ENCODE data around the gene SKOR2.
"Not testable (repeated sequence)": the region's sequence is repeated elsewhere in the genome, so short reads cannot be mapped to it uniquely, and the experiment has no call there.

SKOR2 gene

DNA sequence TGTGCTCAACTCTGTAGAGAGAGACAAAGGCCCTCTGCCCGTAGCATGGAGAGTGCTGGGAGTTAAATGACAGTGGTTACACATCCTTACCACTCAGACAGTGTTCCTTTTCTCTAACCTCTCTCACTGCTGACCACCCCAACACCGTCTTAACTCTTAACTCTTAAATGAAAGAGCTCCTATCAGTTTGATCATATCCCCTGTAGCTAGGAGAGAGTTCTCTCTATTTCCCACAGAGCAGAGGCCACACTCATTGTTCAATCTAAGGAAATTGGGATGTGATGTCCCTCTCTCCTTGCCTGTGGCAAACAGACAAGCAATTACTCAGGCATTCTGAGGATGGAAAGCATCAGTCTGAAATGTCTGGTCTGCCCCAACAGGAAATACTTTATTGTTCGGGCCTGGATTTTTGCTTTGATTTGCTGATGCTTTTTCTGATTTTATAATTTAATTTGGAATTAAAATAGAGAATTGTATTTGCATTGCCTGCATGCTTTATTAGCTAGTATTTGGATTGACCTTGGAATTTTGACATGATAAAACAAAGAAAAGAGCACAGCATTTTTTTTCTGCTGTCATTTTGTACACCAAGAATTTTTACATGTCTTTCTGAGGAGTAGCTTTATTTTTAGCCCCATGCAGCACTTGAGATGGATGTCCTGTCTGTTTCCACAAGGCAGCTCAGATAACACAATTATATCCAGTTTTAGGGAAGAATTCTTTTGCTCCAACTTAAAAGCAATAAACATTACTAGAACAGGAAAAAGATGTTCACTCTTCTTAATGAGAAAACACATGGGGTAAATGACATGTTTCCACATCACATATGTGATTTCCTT, 47.6 kb downstream of the SKOR2 start:
- no peak overlapping the region for H3K4me3 Mint-ChIP-seq
- H3K27me3 Mint-ChIP-seq (ENCODE audit: low read depth) = peaks cover 23% of the 10 kb centered on the region
- no peaks in the 10 kb centered on the region for H3K9me3 Mint-ChIP-seq
- no peak for DNase-seq (ENCODE audit: low spot score)
- H3K36me3 Mint-ChIP-seq (ENCODE audit: low read depth) = no peaks in the 10 kb centered on the region
- no peak overlapping the region for H3K27ac Mint-ChIP-seq
- peaks cover 4% of the 10 kb centered on the region for H3K4me1 Mint-ChIP-seq (ENCODE audit: low read depth)

DNA sequence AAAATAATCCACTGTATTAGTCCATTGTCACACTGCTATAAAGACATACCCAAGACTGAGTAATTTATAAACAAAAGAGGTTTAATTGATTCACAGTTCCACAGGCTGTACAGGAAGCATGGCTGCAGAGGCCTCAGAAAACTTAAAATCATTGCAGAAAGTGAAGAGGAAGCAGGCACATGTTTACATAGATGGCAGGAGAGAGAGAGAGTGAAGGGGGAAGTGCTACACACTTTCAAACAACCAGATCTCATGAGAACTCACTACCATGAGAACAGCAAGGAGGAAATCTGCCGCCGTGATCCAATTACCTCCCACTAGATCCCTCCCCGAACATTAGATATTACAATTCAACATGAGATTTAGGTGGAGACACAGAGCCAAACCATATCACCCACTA, 55.5 kb downstream of the SKOR2 start:
- peaks cover 27% of the 10 kb centered on the region for H3K27me3 Mint-ChIP-seq (ENCODE audit: low read depth)
- not testable (repeated sequence) for H3K27ac Mint-ChIP-seq; H3K9me3 Mint-ChIP-seq; DNase-seq (ENCODE audit: low spot score); H3K4me3 Mint-ChIP-seq; H3K4me1 Mint-ChIP-seq (ENCODE audit: low read depth); H3K36me3 Mint-ChIP-seq (ENCODE audit: low read depth)

- Mint-ChIP-seq H3K4me1 (ENCODE audit: low read depth) (no peaks in the 10 kb centered on the region), H3K27me3 (ENCODE audit: low read depth) (peaks cover 13% of the 10 kb centered on the region), H3K9me3 (no peaks in the 10 kb centered on the region), H3K4me3 (no peak overlapping the region), H3K36me3 (ENCODE audit: low read depth) (no peaks in the 10 kb centered on the region), H3K27ac (no peak overlapping the region)
- DNase-seq (ENCODE audit: low spot score) = no peak
Measured at GRCh38 chr18:47191961-47192360, 59.5 kb downstream of the SKOR2 start.

DNA sequence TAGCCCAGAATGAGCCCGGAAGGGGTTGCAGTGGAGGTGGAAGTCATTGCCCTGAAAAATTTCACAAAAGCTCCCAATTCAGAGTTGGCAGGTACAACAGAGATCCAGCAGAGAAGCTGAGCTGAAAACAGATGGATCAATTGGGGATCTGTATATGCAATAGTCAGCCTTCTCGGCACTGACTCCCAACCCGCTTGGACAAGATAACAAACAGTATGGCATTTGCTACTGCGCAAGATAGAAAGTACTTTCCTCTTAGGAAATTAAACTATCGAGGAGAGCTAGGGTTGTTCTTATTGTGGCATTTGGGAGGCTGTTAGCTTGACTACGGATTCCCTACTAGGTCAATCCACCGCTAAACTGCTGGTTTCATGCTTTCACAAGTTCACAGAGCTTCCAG, 63.7 kb downstream of the SKOR2 start:
- Mint-ChIP-seq H3K27ac (no peak overlapping the region), H3K4me1 (ENCODE audit: low read depth) (no peaks in the 10 kb centered on the region), H3K36me3 (ENCODE audit: low read depth) (no peaks in the 10 kb centered on the region), H3K4me3 (no peak overlapping the region), H3K27me3 (ENCODE audit: low read depth) (peaks cover 9% of the 10 kb centered on the region), H3K9me3 (peaks cover 23% of the 10 kb centered on the region)
- DNase-seq (ENCODE audit: low spot score) = no peak

DNA sequence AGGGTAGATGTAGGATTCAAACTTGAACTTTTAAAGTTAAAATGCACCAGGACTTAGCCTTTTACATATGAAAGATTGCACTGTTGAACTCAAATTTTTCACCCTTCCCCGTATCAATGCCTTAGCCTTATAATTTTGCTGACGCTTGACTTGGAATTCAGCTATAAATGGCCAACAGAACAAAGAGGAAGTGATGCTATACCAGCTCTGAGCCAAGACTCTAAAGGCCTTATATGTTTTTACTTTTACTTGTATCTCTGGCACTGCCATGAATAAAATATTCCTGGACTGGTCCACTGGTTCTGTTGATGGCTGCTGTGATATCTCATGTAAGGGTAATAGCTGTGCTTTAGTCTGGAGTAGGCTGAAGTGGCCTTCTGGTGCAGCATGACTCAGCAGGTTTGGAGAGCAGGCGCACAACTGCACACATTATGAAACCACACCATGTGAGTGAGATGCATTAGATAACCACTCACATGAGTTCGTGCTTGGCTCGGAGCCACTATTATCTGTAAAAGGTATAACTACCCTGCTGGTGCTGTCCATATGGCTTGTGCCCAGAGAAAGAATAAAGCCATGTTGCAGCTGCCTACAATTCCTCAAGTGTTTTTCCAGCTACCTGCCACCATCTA, 66.9 kb downstream of the SKOR2 start:
- no peak for DNase-seq (ENCODE audit: low spot score)
- H3K27me3 Mint-ChIP-seq (ENCODE audit: low read depth) = peaks cover 4% of the 10 kb centered on the region
- H3K4me1 Mint-ChIP-seq (ENCODE audit: low read depth) = no peaks in the 10 kb centered on the region
- H3K27ac Mint-ChIP-seq = no peak overlapping the region
- no peak overlapping the region for H3K4me3 Mint-ChIP-seq
- H3K36me3 Mint-ChIP-seq (ENCODE audit: low read depth) = no peaks in the 10 kb centered on the region
- H3K9me3 Mint-ChIP-seq = peaks cover 23% of the 10 kb centered on the region

DNA sequence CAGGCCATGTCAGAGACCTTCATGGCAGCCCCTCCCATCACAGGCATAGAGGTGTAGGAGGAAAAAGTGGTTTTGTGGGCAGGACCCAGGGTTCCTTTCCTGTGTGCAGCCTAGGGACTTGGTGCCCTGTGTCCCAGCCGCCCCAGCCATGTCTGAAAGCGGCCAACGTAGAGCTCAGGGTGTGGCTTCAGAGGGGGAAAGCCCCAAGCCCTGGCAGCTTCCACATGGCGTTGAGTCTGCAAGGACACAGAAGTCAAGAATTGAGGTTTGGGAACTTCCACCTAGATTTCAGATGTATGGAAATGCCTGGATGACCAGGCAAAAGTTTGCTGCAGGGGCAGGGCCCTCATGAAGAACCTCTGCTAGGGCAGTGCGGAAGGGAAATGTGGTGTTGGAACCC, 69.3 kb downstream of the SKOR2 start:
- not testable (repeated sequence) for H3K27ac Mint-ChIP-seq; H3K4me3 Mint-ChIP-seq; H3K4me1 Mint-ChIP-seq (ENCODE audit: low read depth); H3K36me3 Mint-ChIP-seq (ENCODE audit: low read depth); H3K27me3 Mint-ChIP-seq (ENCODE audit: low read depth); DNase-seq (ENCODE audit: low spot score)
- peaks cover 23% of the 10 kb centered on the region for H3K9me3 Mint-ChIP-seq

- no peak overlapping the region for H3K4me3 Mint-ChIP-seq
- no peaks in the 10 kb centered on the region for H3K4me1 Mint-ChIP-seq (ENCODE audit: low read depth)
- no peak overlapping the region for H3K27ac Mint-ChIP-seq
- H3K36me3 Mint-ChIP-seq (ENCODE audit: low read depth) = no peaks in the 10 kb centered on the region
- peaks cover 19% of the 10 kb centered on the region for H3K9me3 Mint-ChIP-seq
- H3K27me3 Mint-ChIP-seq (ENCODE audit: low read depth) = no peaks in the 10 kb centered on the region
- DNase-seq (ENCODE audit: low spot score) = no peak
Measured at GRCh38 chr18:47180765-47181164, 70.7 kb downstream of the SKOR2 start.

DNA sequence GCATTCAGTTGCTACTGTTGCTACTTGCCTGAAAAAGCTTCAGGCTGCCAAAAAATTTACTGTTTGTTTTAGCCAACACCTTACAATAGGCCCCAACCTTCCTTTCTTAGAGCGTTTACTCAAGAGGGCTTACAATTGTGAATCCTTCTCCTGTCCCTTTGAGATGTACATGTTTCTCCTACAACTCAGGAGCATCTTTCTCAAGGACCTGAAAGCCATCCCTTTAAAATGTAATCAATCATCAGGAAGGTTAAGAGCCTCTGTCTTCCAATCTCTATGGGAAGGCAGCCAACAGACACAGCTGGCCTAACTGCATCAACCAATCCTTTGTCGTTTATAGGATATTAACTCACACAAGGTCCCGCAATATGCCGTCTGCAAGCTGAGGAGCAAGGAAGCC, 71.9 kb downstream of the SKOR2 start:
- DNase-seq (ENCODE audit: low spot score) = no peak
- Mint-ChIP-seq H3K4me1 (ENCODE audit: low read depth) (no peaks in the 10 kb centered on the region), H3K27me3 (ENCODE audit: low read depth) (no peaks in the 10 kb centered on the region), H3K9me3 (peaks cover 7% of the 10 kb centered on the region), H3K36me3 (ENCODE audit: low read depth) (peaks cover 1% of the 10 kb centered on the region), H3K4me3 (no peak overlapping the region), H3K27ac (no peak overlapping the region)

- H3K36me3 Mint-ChIP-seq (ENCODE audit: low read depth) = peaks cover 1% of the 10 kb centered on the region
- peaks cover 2% of the 10 kb centered on the region for H3K4me1 Mint-ChIP-seq (ENCODE audit: low read depth)
- H3K9me3 Mint-ChIP-seq = no peaks in the 10 kb centered on the region
- H3K4me3 Mint-ChIP-seq = peak within 1 kb of the TSS; percentile 7
- H3K27me3 Mint-ChIP-seq (ENCODE audit: low read depth) = no peaks in the 10 kb centered on the region
- peak within 1 kb of the TSS; percentile 39 for H3K27ac Mint-ChIP-seq
- DNase-seq (ENCODE audit: low spot score) = peak; percentile 85
Measured at GRCh38 chr18:47175898-47176575, 75.4 kb downstream of the SKOR2 start, which contains the start of gene IER3IP1. Gene IER3IP1, minus strand, starts transcription at chr18:47176364. Its CDS starts 87 bp downstream, at chr18:47176277.

- H3K9me3 Mint-ChIP-seq = no peaks in the 10 kb centered on the region
- no peaks in the 10 kb centered on the region for H3K27me3 Mint-ChIP-seq (ENCODE audit: low read depth)
- peaks cover 2% of the 10 kb centered on the region for H3K4me1 Mint-ChIP-seq (ENCODE audit: low read depth)
- no peak for DNase-seq (ENCODE audit: low spot score)
- H3K36me3 Mint-ChIP-seq (ENCODE audit: low read depth) = peaks cover 1% of the 10 kb centered on the region
- no peak overlapping the region for H3K27ac Mint-ChIP-seq
- H3K4me3 Mint-ChIP-seq = no peak overlapping the region
Measured at GRCh38 chr18:47175283-47175897, 76.1 kb downstream of the SKOR2 start.

DNA sequence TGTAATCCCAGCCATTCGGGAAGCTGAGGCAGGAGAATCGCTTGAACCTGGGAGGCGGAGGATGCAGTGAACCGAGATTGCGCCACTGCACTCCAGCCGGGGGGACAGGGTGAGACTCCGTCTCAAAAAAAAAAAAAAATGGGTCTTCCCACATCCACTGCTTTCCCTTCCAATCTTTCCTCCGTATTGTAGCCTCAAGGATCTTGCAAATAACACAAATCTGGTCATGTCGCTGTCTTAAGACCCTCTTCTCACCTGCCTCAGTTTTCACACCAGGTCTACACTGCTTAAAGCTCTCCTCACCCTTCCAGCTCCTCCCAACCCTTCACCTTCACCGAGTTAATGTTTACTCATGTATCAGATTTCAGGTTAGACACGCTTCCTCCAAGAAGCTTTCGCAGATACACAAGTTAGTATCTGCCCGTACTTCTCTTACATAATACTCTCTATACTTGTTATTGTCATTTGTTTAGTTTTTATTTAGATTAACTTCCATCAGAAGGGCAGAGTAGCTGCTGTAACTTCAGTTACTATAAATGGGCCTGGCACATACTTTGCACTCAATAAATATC, 76.8 kb downstream of the SKOR2 start:
- Mint-ChIP-seq H3K4me3 (no peak overlapping the region), H3K27me3 (ENCODE audit: low read depth) (no peaks in the 10 kb centered on the region), H3K9me3 (no peaks in the 10 kb centered on the region), H3K36me3 (ENCODE audit: low read depth) (peaks cover 1% of the 10 kb centered on the region), H3K4me1 (ENCODE audit: low read depth) (peaks cover 3% of the 10 kb centered on the region), H3K27ac (no peak overlapping the region)
- no peak for DNase-seq (ENCODE audit: low spot score)

DNA sequence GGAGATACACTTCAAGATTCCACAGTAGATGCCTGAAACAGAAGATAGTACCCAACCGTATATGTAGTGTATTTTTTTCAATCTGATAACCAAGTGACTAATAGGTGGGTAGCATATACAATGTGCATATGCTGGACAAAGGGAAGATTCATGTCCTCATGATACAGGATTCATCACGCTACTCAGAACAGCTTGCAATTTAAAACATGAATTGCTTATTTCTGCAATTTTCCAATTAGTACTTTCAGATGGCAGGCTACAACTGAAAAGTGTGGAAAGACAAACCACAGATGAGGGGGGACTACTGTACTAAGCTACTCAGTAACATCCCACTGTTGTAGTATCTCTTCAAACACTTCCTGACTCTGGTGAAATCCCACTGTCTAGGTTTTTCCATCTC, 79.0 kb downstream of the SKOR2 start:
- Mint-ChIP-seq H3K36me3 (ENCODE audit: low read depth) (peaks cover 1% of the 10 kb centered on the region), H3K9me3 (no peaks in the 10 kb centered on the region), H3K4me1 (ENCODE audit: low read depth) (peaks cover 9% of the 10 kb centered on the region), H3K27ac (no peak overlapping the region), H3K4me3 (no peak overlapping the region), H3K27me3 (ENCODE audit: low read depth) (no peaks in the 10 kb centered on the region)
- DNase-seq (ENCODE audit: low spot score) = no peak

DNA sequence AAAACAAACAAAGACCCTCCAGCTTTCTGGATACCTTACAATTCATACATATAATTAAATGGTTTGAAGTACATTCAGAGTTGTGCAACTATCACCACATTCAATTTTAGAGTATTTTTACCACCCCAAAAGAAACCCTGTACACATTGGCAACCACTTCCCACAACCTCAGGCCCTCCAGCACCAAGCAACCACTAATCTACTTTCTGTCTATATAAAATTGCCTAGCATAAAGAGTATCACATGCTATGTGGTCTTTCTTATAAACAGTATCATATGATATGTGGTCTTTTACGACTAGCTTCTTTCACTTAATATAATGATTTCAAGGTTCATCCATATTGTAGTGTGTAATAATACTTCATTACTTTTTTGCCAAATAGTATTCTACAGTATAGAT, 82.5 kb downstream of the SKOR2 start:
- Mint-ChIP-seq H3K27ac (no peak overlapping the region), H3K4me3 (no peak overlapping the region), H3K9me3 (no peaks in the 10 kb centered on the region), H3K4me1 (ENCODE audit: low read depth) (peaks cover 14% of the 10 kb centered on the region), H3K36me3 (ENCODE audit: low read depth) (peaks cover 9% of the 10 kb centered on the region), H3K27me3 (ENCODE audit: low read depth) (no peaks in the 10 kb centered on the region)
- no peak for DNase-seq (ENCODE audit: low spot score)

Measured in T-helper 2 cell treated with Interferon-gamma antibody and Interleukin-4, amounts not matched to agents 5 μg/mL and 100 μg/mL, for 36 hours (primary cell).